Mesenchymal stem cell (in vitro differentiated cells and primary cell): ENCODE data around the gene CCM2.
"Not testable (repeated sequence)": the region's sequence is repeated elsewhere in the genome, so short reads cannot be mapped to it uniquely, and the experiment has no call there.

Experiments used
- DNase-seq: peaks from one replicate; pipeline ENCODE4 v3.0.0-alpha.2; 2013
- H2AFZ ChIP-seq: one replicate; pipeline ENCODE4 v1.6.1; 2013; ENCODE audit warnings: low read depth, mild to moderate bottlenecking, control low read depth, inconsistent platforms, low read length, moderate library complexity
- H2AK5ac ChIP-seq: 2 replicates; pipeline ENCODE4 v1.6.1; 2013; ENCODE audit warnings: low read length, moderate library complexity, mild to moderate bottlenecking, inconsistent platforms; ENCODE audit not compliant: severe bottlenecking
- H2BK120ac ChIP-seq: one replicate; pipeline ENCODE4 v1.6.1; 2013; ENCODE audit warnings: low read depth, mild to moderate bottlenecking, inconsistent platforms, low read length, moderate library complexity
- H2BK12ac ChIP-seq, 2 experiments: one replicate each; pipeline ENCODE4 v1.6.1; 2013; ENCODE audit warnings: inconsistent platforms in 2 of 2, low read length in 2 of 2, mild to moderate bottlenecking in 2 of 2, moderate library complexity in 2 of 2, control low read depth in 1 of 2
- H2BK15ac ChIP-seq: one replicate; pipeline ENCODE4 v1.6.1; 2013; ENCODE audit warnings: mild to moderate bottlenecking, low read depth, inconsistent platforms; ENCODE audit not compliant: poor library complexity, severe bottlenecking
- H2BK5ac ChIP-seq: 2 replicates; pipeline ENCODE4 v1.6.1; 2013; ENCODE audit warnings: low read depth, mild to moderate bottlenecking, low read length, control low read depth, inconsistent platforms; ENCODE audit not compliant: poor library complexity, severe bottlenecking
- H3K14ac ChIP-seq, 2 experiments: one replicate each; pipeline ENCODE4 v1.6.1; 2013; ENCODE audit warnings: inconsistent platforms in 2 of 2, low read length in 2 of 2, control low read depth in 1 of 2, mild to moderate bottlenecking in 1 of 2, moderate library complexity in 1 of 2
- H3K18ac ChIP-seq, 2 experiments: one replicate each; pipeline ENCODE4 v1.6.1; 2013; ENCODE audit warnings: inconsistent platforms in 2 of 2, low read length in 2 of 2, control low read depth in 1 of 2, low read depth in 1 of 2, mild to moderate bottlenecking in 1 of 2
- H3K23ac ChIP-seq, 2 experiments: one replicate each; pipeline ENCODE4 v1.6.1; 2013; ENCODE audit warnings: inconsistent platforms in 2 of 2, low read length in 2 of 2, mild to moderate bottlenecking in 2 of 2, moderate library complexity in 2 of 2, control low read depth in 1 of 2
- H3K27ac ChIP-seq: 2 replicates; pipeline ENCODE4 v1.5.1; 2013; ENCODE audit warnings: mild to moderate bottlenecking, moderate library complexity, low read length, control low read depth, inconsistent platforms; ENCODE audit not compliant: poor library complexity, severe bottlenecking
- H3K27me3 ChIP-seq, 2 experiments: 2 replicates each; pipeline versions ENCODE4 v1.6.1 to v1.7.0; 2013; ENCODE audit warnings: low read length in 2 of 2, mild to moderate bottlenecking in 2 of 2, moderate library complexity in 2 of 2, control low read depth in 1 of 2, inconsistent platforms in 1 of 2; ENCODE audit not compliant: control insufficient read depth in 1 of 2, insufficient read depth in 1 of 2
- H3K36me3 ChIP-seq, 2 experiments: 2 replicates each; pipeline versions ENCODE4 v1.6.1 to v1.7.0; 2013; ENCODE audit warnings: low read length in 2 of 2, control low read depth in 1 of 2, inconsistent platforms in 1 of 2, low read depth in 1 of 2, mild to moderate bottlenecking in 1 of 2; ENCODE audit not compliant: insufficient read depth in 2 of 2, control insufficient read depth in 1 of 2
- H3K4ac ChIP-seq, 2 experiments: one replicate each; pipeline ENCODE4 v1.6.1; 2013; ENCODE audit warnings: inconsistent platforms in 2 of 2, low read length in 2 of 2, mild to moderate bottlenecking in 2 of 2, moderate library complexity in 2 of 2, control low read depth in 1 of 2, low read depth in 1 of 2
- H3K4me1 ChIP-seq: 2 replicates; pipeline ENCODE4 v1.6.1; 2013; ENCODE audit warnings: low read depth, low read length, control low read depth; ENCODE audit not compliant: control insufficient read depth, insufficient read depth
- H3K4me2 ChIP-seq: 2 replicates; pipeline ENCODE4 v1.6.1; 2013; ENCODE audit warnings: low read length, mild to moderate bottlenecking, inconsistent platforms; ENCODE audit not compliant: poor library complexity, severe bottlenecking
- H3K4me3 ChIP-seq, 2 experiments: 2 replicates each; pipeline versions ENCODE4 v1.5.1 to v1.7.0; 2013; ENCODE audit warnings: low read length in 2 of 2, mild to moderate bottlenecking in 2 of 2, control low read depth in 1 of 2, low read depth in 1 of 2; ENCODE audit not compliant: insufficient read depth in 1 of 2
- H3K79me1 ChIP-seq: replicated peaks from 2 replicates; pipeline ENCODE4 v1.6.1; 2013; ENCODE audit warnings: mild to moderate bottlenecking, control low read depth, low read length, inconsistent platforms; ENCODE audit not compliant: poor library complexity, severe bottlenecking
- H3K9ac ChIP-seq: 2 replicates; pipeline ENCODE4 v1.7.0; 2013; ENCODE audit warnings: mild to moderate bottlenecking, low read length, moderate library complexity
- H3K9me3 ChIP-seq: 2 replicates; pipeline ENCODE4 v1.7.0; 2013; ENCODE audit warnings: mild to moderate bottlenecking, low read length; ENCODE audit not compliant: control insufficient read depth
- H4K8ac ChIP-seq: one replicate; pipeline ENCODE4 v1.6.1; 2013; ENCODE audit warnings: inconsistent platforms, mild to moderate bottlenecking, low read length, moderate library complexity
- H4K91ac ChIP-seq: one replicate; pipeline ENCODE4 v1.6.1; 2013; ENCODE audit warnings: mild to moderate bottlenecking, low read length, inconsistent platforms
- WGBS: methylation state at CpG from one replicate; pipeline ENCODE4 v1.1.7; 2013; ENCODE audit warnings: mixed read lengths; 5-methylcytosine and 5-hydroxymethylcytosine counted together

The CCM2 gene

GRCh38 chr7:44988701-44989100 lies 11.3 kb upstream of the CCM2 start:
- no peak overlapping the region for H3K4me2 ChIP-seq
- H3K9ac ChIP-seq: peak overlapping the region; percentile 6
- peaks cover 2% of the 10 kb centered on the region for H3K79me1 ChIP-seq
- H2AK5ac ChIP-seq: no peak overlapping the region
- no peak overlapping the region for H3K4me3 ChIP-seq
- H3K27ac ChIP-seq: no peak overlapping the region
- WGBS: 96% methylated on average over 4 of the region's 4 CpGs
- no peaks in the 10 kb centered on the region for H3K27me3 ChIP-seq
- H3K4ac ChIP-seq: no peak overlapping the region
- H2BK12ac ChIP-seq: no peak overlapping the region
- no peak overlapping the region for H2AFZ ChIP-seq
- no peak overlapping the region for H2BK5ac ChIP-seq
- H4K91ac ChIP-seq: no peak overlapping the region
- no peak overlapping the region for H2BK120ac ChIP-seq
- H4K8ac ChIP-seq: no peak overlapping the region
- DNase-seq: no peak
- no peak overlapping the region for H3K23ac ChIP-seq
- H3K9me3 ChIP-seq: no peaks in the 10 kb centered on the region
- peaks cover 8 to 20% of the 10 kb centered on the region in 2 experiments for H3K36me3 ChIP-seq
- peaks cover 8% of the 10 kb centered on the region for H3K4me1 ChIP-seq
- H3K14ac ChIP-seq: no peak overlapping the region
- no peak overlapping the region for H2BK15ac ChIP-seq
- no peak overlapping the region for H3K18ac ChIP-seq

GRCh38 chr7:44989132-44989531 lies 10.9 kb upstream of the CCM2 start:
- no peak overlapping the region for H3K4me2 ChIP-seq
- H2AFZ ChIP-seq: no peak overlapping the region
- H3K4me1 ChIP-seq: peaks cover 8% of the 10 kb centered on the region
- H3K18ac ChIP-seq: no peak overlapping the region
- H2BK120ac ChIP-seq: no peak overlapping the region
- no peaks in the 10 kb centered on the region for H3K27me3 ChIP-seq
- H3K27ac ChIP-seq: no peak overlapping the region
- H3K36me3 ChIP-seq: peaks cover 4 to 16% of the 10 kb centered on the region in 2 experiments
- no peak overlapping the region for H2BK15ac ChIP-seq
- no peak overlapping the region for H3K14ac ChIP-seq
- H2AK5ac ChIP-seq: no peak overlapping the region
- H2BK12ac ChIP-seq: no peak overlapping the region
- H3K9ac ChIP-seq: peak overlapping the region; percentile 6
- no peak overlapping the region for H3K4me3 ChIP-seq
- no peak overlapping the region for H4K8ac ChIP-seq
- no peaks in the 10 kb centered on the region for H3K9me3 ChIP-seq
- peaks cover 2% of the 10 kb centered on the region for H3K79me1 ChIP-seq
- H3K23ac ChIP-seq: no peak overlapping the region
- H3K4ac ChIP-seq: no peak overlapping the region
- 100% methylated on average over 2 of the region's 3 CpGs for WGBS
- no peak overlapping the region for H4K91ac ChIP-seq
- H2BK5ac ChIP-seq: no peak overlapping the region
- DNase-seq: no peak

- H3K14ac ChIP-seq: no peak overlapping the region
- no peak overlapping the region for H2BK12ac ChIP-seq
- peaks cover 0 to 3% of the 10 kb centered on the region in 2 experiments for H3K36me3 ChIP-seq
- H3K4me3 ChIP-seq: no peak overlapping the region
- peaks cover 2% of the 10 kb centered on the region for H3K79me1 ChIP-seq
- H2BK5ac ChIP-seq: no peak overlapping the region
- H2BK120ac ChIP-seq: no peak overlapping the region
- no peak for DNase-seq
- no peak overlapping the region for H4K8ac ChIP-seq
- no peaks in the 10 kb centered on the region for H3K27me3 ChIP-seq
- 98% methylated on average over 8 of the region's 9 CpGs for WGBS
- H2AFZ ChIP-seq: no peak overlapping the region
- no peaks in the 10 kb centered on the region for H3K9me3 ChIP-seq
- no peak overlapping the region for H3K23ac ChIP-seq
- H4K91ac ChIP-seq: no peak overlapping the region
- no peak overlapping the region for H3K4me2 ChIP-seq
- H3K18ac ChIP-seq: no peak overlapping the region
- no peak overlapping the region for H2BK15ac ChIP-seq
- H3K4ac ChIP-seq: peak overlapping the region in 1 of 2 experiments; percentile 29
- H2AK5ac ChIP-seq: no peak overlapping the region
- H3K27ac ChIP-seq: no peak overlapping the region
- peaks cover 5% of the 10 kb centered on the region for H3K4me1 ChIP-seq
- peak overlapping the region; percentile 71 for H3K9ac ChIP-seq
These were observed 9.6 kb upstream of the CCM2 start for GRCh38 chr7:44990109-44991023.

- H3K14ac ChIP-seq, H4K8ac ChIP-seq, H2BK12ac ChIP-seq, H3K4ac ChIP-seq, H2AK5ac ChIP-seq, H3K79me1 ChIP-seq, H3K9me3 ChIP-seq, H4K91ac ChIP-seq, H3K36me3 ChIP-seq, H3K23ac ChIP-seq, H2AFZ ChIP-seq, H3K4me1 ChIP-seq, H3K4me2 ChIP-seq, H3K4me3 ChIP-seq, H2BK120ac ChIP-seq, H2BK5ac ChIP-seq, H3K9ac ChIP-seq, H3K27me3 ChIP-seq, H3K18ac ChIP-seq, H2BK15ac ChIP-seq, DNase-seq, H3K27ac ChIP-seq: not testable (repeated sequence)
- WGBS: 90% methylated on average over 13 of the region's 21 CpGs
These were observed 7.8 kb upstream of the CCM2 start for GRCh38 chr7:44992004-44992795.
